Measurements from ENCODE around the gene NCAN.

- no peak for TF ChIP-seq BRD9 (IDR thresholded peaks at IDR 0.05; ENCODE audit: low read depth, partially characterized antibody)
- no peak for TF ChIP-seq ZNF143 (CRISPR knock-in tag; IDR thresholded peaks at IDR 0.05)
- TF ChIP-seq HNRNPUL1 (IDR thresholded peaks at IDR 0.05; ENCODE audit: low read length), result no peak
- no peak for TF ChIP-seq ADNP (tag; IDR thresholded peaks at IDR 0.05)
- no peak for TF ChIP-seq CC2D1A (IDR thresholded peaks at IDR 0.05)
- TF ChIP-seq POLR2A (conservative IDR thresholded peaks at IDR 0.05), result no peak
- TF ChIP-seq RBM25 (IDR thresholded peaks at IDR 0.05; ENCODE audit: low read depth, low read length, severe bottlenecking), result no peak
- TF ChIP-seq GTF2F1 (IDR thresholded peaks at IDR 0.05; ENCODE audit: low read depth, low read length), result no peak
- TF ChIP-seq SMAD3 (CRISPR knock-in tag; conservative IDR thresholded peaks at IDR 0.05), result no peak
- no peak for TF ChIP-seq ZBTB43 (CRISPR knock-in tag; IDR thresholded peaks at IDR 0.05)
- TF ChIP-seq GATAD2B (IDR thresholded peaks at IDR 0.05; ENCODE audit: borderline replicate concordance), result no peak
Measured at GRCh38 chr19:19280561-19280960, 68.8 kb downstream of the NCAN start.

Data from K562 (cell line).